Transverse colon (tissue), 4 donors: ENCODE measurements around the gene LY6G6C. TPM values are rescaled to one million over a fixed set of nuclear protein-coding genes. Genes with fewer than 3 reads are reported as not detected.
A peak's percentile ranks its signal among the peaks of the same experiment; 100 is the strongest.

ENCODE experiments used
- DNase-seq: peaks from one replicate; pipeline ENCODE4 v3.0.0-alpha.2; 2019
- H3K27ac ChIP-seq, 4 donors: fragments of 200-600 bp; sonication (generic); 2 replicates each; pipeline ENCODE4 v1.5.1; 2016 to 2018; ENCODE audit warnings: inconsistent platforms in 4 of 4
- H3K27me3 ChIP-seq: fragments of 200-600 bp; sonication (generic); 2 replicates; pipeline ENCODE4 v1.5.1; 2017; ENCODE audit warnings: inconsistent platforms
- H3K36me3 ChIP-seq, 4 donors: fragments of 200-600 bp; sonication (generic); 2 replicates each; pipeline ENCODE4 v1.5.1; 2017 to 2019; ENCODE audit warnings: inconsistent platforms in 4 of 4
- H3K4me1 ChIP-seq, 4 donors: fragments of 200-600 bp; sonication (generic); 2 replicates each; pipeline ENCODE4 v1.5.1; 2017 to 2020; ENCODE audit warnings: inconsistent platforms in 4 of 4
- H3K4me3 ChIP-seq, 4 donors: fragments of 200-600 bp; sonication (generic); 1 replicate in 1 of 4; 2 replicates in 3 of 4; pipeline versions ENCODE4 v1.5.1 to v1.6.1; 2017 to 2019; ENCODE audit warnings: inconsistent platforms in 4 of 4
- H3K9me3 ChIP-seq, 2 donors: fragments of 200-600 bp; sonication (generic); 2 replicates each; pipeline ENCODE4 v1.5.1; 2017 to 2019; ENCODE audit warnings: inconsistent platforms in 2 of 2
- CTCF ChIP-seq, 5 experiments: fragments of 200-600 bp in 3 of 5; fragments of 450-650 bp in 2 of 5; sonication (generic) in 3 of 5; IDR thresholded peaks; 1 replicate in 2 of 5; 2 replicates in 3 of 5; pipeline ENCODE4 v1.5.1; 2016 to 2017; ENCODE audit warnings: antibody characterized with exemption in 5 of 5, inconsistent platforms in 3 of 5, mild to moderate bottlenecking in 2 of 5, moderate library complexity in 1 of 5
- EP300 ChIP-seq: sonication (generic); formaldehyde crosslinking; IDR thresholded peaks from one replicate; pipeline ENCODE4 v1.6.1; 2017; ENCODE audit warnings: antibody characterized with exemption, low read depth
- POLR2A ChIP-seq: fragments of 450-650 bp; IDR thresholded peaks from one replicate; pipeline ENCODE4 v1.6.1; 2016; ENCODE audit warnings: antibody characterized with exemption, mild to moderate bottlenecking, moderate library complexity
- POLR2AphosphoS5 ChIP-seq, 3 donors: sonication (generic); formaldehyde crosslinking; IDR thresholded peaks; one replicate each; pipeline ENCODE4 v1.6.1; 2016; ENCODE audit warnings: antibody characterized with exemption in 3 of 3
- WGBS, 2 donors: methylation state at CpG; one replicate each; pipeline ENCODE4 v1.1.5; 2018; ENCODE audit warnings: low coverage in 1 of 2; 5-methylcytosine and 5-hydroxymethylcytosine counted together
- in situ Hi-C, 4 donors: fragments of 200-750 bp; cut with MboI; loops; one replicate each; pipeline versions ENCODE4 v1.15.0 to v1.15.1; 2017; ENCODE audit warnings: low sequenced_read_pairs in 3 of 4, low pct_ligation_motif_present in 1 of 4, low pct_unique_long_range_greater_than_20kb in 1 of 4
- intact Hi-C: fragments of 100-400 bp; cut with DNase I; formaldehyde crosslinking; loops from one replicate; pipeline ENCODE4 v1.15.1; 2023; ENCODE audit warnings: low total_unique reads
- total RNA-seq, 4 donors: library from RNA; depleted of rRNA; stranded (reverse); fragments of >200 nt; gene quantifications; one replicate each; pipeline ENCODE4 v1.1.0, GENCODE V29; 2016

Gene LY6G6C
- total RNA-seq, 4 donors from 2014 or later, result not detected

- H3K9me3 ChIP-seq, result no peaks in the 10 kb centered on the region
- no peaks in the 10 kb centered on the region for H3K27me3 ChIP-seq
- DNase-seq, result no peak
- peak overlapping the region in 3 of 4 donors; percentile 94 to 99 (median 94) for H3K27ac ChIP-seq
- in situ Hi-C loops (no loop called here), intact Hi-C loops (loop anchor here (5.0 kb wide), 1 partner anchor 107 kb away; no protein-coding TSS in a partner anchor)
- no peaks in the 10 kb centered on the region for H3K36me3 ChIP-seq
- TF ChIP-seq EP300, result no peak
- no peak for TF ChIP-seq POLR2AphosphoS5 (IDR thresholded peaks at IDR 0.05)
- TF ChIP-seq CTCF (IDR thresholded peaks at IDR 0.05), result no peak
- no peak for TF ChIP-seq POLR2A
- H3K4me1 ChIP-seq, result peaks cover 14 to 43% (median 30%) of the 10 kb centered on the region in 4 donors
- WGBS, 2 donors, result 68 to 88% methylated on average over 4 to 12 of the region's 12 CpGs
- H3K4me3 ChIP-seq, result no peak overlapping the region
Measured at GRCh38 chr6:31725502-31726350, 4.2 kb upstream of the LY6G6C start.

GRCh38 chr6:31723980-31724691 lies 2.6 kb upstream of the LY6G6C start:
- 89% methylated on average over 24 of the region's 25 CpGs; no CpG with 5 or more reads in 1 of the 2 donors for WGBS, 2 donors
- H3K27me3 ChIP-seq, result no peaks in the 10 kb centered on the region
- H3K4me1 ChIP-seq, result peaks cover 14 to 36% (median 25%) of the 10 kb centered on the region in 4 donors
- TF ChIP-seq EP300 (no peak), POLR2AphosphoS5 (IDR thresholded peaks at IDR 0.05) (peak in 1 of 3 donors; percentile 18), POLR2A (no peak), CTCF (IDR thresholded peaks at IDR 0.05) (no peak)
- DNase-seq, result no peak
- in situ Hi-C loops (no loop called here), intact Hi-C loops (no loop called here)
- H3K4me3 ChIP-seq, result no peak overlapping the region
- no peaks in the 10 kb centered on the region for H3K36me3 ChIP-seq
- H3K27ac ChIP-seq, result no peak overlapping the region
- no peaks in the 10 kb centered on the region for H3K9me3 ChIP-seq

- no peak within 1 kb of the TSS for H3K27ac ChIP-seq
- 77% methylated on average over 46 of the region's 46 CpGs; no CpG with 5 or more reads in 1 of the 2 donors for WGBS, 2 donors
- no peak for DNase-seq
- in situ Hi-C loops, result no loop called here
- intact Hi-C loops, result no loop called here
- no peak within 1 kb of the TSS for H3K4me3 ChIP-seq
- peaks cover 11 to 35% (median 25%) of the 10 kb centered on the region in 4 donors for H3K4me1 ChIP-seq
- no peaks in the 10 kb centered on the region for H3K9me3 ChIP-seq
- H3K36me3 ChIP-seq, result no peaks in the 10 kb centered on the region
- no peaks in the 10 kb centered on the region for H3K27me3 ChIP-seq
- TF ChIP-seq POLR2A (no peak), EP300 (no peak), POLR2AphosphoS5 (IDR thresholded peaks at IDR 0.05) (no peak), CTCF (IDR thresholded peaks at IDR 0.05) (no peak)
Measured at GRCh38 chr6:31723245-31723979, 1.9 kb upstream of the LY6G6C start, which contains the start of gene MPIG6B. Gene MPIG6B, plus strand, starts transcription at chr6:31723373. Its CDS starts 11 bp downstream, at chr6:31723384.
